Measurements from ENCODE around the gene LACRT.
A peak's percentile ranks its signal among the peaks of the same experiment; 100 is the strongest.

GRCh38 chr12:54680374-54680773 lies 45.7 kb upstream of the LACRT start:
- TF ChIP-seq, protein P1, sequence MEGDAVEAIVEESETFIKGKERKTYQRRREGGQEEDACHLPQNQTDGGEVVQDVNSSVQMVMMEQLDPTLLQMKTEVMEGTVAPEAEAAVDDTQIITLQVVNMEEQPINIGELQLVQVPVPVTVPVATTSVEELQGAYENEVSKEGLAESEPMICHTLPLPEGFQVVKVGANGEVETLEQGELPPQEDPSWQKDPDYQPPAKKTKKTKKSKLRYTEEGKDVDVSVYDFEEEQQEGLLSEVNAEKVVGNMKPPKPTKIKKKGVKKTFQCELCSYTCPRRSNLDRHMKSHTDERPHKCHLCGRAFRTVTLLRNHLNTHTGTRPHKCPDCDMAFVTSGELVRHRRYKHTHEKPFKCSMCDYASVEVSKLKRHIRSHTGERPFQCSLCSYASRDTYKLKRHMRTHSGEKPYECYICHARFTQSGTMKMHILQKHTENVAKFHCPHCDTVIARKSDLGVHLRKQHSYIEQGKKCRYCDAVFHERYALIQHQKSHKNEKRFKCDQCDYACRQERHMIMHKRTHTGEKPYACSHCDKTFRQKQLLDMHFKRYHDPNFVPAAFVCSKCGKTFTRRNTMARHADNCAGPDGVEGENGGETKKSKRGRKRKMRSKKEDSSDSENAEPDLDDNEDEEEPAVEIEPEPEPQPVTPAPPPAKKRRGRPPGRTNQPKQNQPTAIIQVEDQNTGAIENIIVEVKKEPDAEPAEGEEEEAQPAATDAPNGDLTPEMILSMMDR (conservative IDR thresholded peaks at IDR 0.05), result peak; percentile 78
- TF ChIP-seq ZFX (IDR thresholded peaks at IDR 0.05), result no peak

All from C4-2B (cell line).